GM21367 (cell line): ENCODE data around the gene GABRA4.

Experiments
- ATAC-seq: cut with Tn5 transposase; IDR thresholded peaks from one replicate; pipeline ENCODE4 v1.9.1; 2021; ENCODE audit not compliant: unreplicated experiment

GABRA4 gene

DNA sequence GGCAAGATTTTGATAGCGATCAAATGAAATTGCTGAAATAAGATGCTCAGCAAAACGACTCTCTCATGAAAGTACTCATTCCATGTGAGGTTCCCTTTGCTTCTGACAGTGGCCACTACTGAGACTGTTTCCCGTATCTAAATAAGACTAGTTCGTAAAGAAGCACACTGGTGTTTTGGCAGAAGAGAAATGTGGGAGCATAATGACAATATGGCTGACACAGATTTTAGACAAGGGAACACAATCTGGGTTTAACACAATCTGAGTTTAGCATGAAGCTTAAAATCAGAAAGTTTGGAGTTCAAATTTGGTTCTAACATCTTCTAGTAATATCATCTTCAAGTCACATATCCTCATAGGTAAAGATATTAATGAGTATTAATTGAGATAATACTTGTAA lies 13.7 kb downstream of the GABRA4 start:
- ATAC-seq, result no peak

DNA sequence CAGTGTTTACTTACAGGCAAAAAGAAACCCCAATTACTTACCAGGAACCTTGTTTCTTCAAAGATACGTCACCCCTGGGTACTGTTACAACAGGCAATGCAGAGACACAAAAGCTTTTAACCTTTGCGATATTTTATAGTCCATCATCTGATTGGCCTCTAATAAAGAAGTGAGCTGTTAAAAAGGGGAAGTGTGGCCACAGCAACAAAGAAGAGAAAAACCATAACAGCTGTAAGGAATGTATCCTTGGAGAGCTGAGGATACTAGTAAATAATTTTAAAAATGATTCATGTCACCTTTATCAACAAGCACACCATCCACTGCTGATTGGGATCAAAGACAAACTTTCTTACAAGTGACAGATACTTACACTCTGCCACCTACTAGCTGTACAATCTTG lies 14.1 kb downstream of the GABRA4 start:
- no peak for ATAC-seq

DNA sequence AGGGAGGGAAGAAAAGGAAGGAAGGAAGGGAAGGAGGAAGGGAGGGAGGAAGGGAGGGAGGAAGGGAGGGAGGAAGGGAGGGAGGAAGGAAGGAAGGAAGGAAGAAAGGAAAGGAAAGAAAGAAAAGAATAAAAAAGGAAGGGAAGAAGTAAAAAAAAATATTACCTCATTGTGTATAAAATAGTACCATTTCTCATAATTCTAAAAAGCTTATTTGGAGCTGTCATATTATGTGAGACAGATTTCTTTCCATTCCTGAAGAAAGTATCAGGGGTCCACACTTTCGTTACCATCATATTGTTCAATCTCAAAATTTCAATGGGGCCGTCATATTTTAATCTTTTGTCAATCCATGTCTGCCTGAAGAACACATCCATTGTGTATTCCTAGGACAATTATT lies 16.1 kb downstream of the GABRA4 start:
- no peak for ATAC-seq

DNA sequence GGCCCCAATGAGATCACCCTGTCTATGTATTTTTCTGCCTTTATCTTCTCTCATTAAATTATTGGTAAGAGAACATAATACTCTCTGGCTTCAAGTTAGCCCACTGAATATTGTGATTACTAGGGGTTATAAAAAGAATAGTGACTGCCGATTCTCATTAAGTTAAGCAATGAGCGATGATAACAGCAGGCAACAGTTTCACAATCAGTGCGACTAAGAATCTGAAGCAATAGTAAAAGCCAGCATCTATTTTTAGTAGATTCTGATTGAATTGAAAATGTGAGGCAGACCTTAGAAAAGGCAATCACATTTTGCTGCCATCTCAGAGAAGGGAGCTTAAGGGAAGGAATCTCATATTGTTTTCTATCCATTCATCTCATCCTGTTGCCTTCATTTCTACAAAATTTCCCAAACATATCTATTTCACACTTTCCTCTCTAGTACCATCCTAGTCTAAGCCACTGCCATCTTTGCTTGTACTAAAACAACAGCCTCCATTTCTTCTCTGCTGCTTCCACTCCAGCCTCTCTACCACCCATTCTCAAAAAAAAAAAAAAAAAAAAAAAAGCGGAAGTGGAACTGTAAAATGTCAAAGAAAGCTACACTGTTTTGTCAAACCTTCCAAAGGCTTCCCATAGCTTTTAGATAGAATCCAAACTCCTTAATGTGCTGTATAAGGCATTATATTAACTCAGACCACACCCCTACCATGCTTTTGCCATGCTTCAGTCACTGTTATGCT lies 17.4 kb downstream of the GABRA4 start:
- ATAC-seq, result peak; percentile 67

DNA sequence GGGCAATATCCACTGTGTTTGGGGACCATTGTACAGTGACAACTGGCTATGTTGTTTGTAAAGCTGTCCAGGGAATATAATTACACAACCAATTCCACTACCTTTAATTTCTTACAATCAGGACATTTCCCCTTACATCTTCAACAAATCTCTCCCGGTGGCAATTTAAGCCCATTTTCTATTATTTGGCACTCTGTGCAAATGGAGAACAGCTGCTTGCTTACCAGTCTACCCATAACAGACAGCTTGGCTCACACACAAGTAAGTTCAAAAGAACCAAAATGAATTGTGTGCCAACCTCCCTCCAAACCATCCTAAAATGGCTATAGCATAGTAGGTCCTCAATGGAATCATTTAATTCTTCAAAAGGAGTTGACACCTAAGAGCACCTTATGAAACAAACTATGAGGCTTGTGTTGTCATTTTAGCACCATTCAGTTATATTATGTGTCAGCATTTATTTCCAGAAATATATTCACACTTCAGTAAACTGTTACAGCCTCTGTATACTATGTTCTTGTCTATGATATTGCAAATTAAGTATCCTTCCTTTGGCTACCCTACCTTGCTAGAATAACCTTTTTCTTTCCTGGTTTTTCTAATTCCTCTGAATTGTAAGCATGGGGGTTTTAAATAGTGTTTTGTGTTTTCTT lies 18.4 kb downstream of the GABRA4 start:
- no peak for ATAC-seq

DNA sequence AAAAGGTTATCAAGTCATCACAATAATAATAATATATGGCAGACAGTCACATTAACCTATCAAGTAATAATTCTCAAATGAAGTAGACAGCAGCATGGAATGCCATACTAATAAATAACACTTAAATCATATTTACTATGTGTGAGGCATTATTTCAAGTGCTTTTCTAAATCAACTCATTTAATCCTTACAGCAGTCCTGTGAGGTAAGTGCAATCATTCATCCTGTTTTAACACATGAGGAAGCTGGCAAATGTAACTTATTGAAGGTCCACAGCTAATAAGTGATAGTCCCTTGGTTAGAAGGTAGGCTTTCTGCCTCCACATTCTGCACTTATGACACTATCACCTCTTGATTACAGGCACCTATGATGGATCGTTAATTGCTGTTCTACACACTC lies 24.5 kb downstream of the GABRA4 start:
- ATAC-seq, result no peak

DNA sequence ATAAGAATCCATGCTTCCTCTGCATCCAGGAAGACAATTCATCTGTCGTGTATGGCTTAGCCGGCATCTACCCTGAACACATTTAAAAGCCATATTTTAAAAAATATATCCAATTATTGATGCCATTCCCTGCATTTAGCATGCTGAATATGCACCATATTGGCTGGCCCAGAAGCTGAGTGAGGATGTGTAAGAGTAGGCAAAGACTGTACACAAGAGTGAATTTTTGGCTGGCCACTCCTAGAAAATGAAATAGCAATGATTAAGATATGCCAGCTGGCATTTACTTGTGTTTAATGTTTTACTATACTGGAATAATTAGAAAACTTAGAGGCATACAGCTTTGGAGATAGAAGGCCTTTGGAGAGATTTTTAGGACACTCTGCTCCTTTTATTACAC lies 25.8 kb downstream of the GABRA4 start:
- no peak for ATAC-seq

DNA sequence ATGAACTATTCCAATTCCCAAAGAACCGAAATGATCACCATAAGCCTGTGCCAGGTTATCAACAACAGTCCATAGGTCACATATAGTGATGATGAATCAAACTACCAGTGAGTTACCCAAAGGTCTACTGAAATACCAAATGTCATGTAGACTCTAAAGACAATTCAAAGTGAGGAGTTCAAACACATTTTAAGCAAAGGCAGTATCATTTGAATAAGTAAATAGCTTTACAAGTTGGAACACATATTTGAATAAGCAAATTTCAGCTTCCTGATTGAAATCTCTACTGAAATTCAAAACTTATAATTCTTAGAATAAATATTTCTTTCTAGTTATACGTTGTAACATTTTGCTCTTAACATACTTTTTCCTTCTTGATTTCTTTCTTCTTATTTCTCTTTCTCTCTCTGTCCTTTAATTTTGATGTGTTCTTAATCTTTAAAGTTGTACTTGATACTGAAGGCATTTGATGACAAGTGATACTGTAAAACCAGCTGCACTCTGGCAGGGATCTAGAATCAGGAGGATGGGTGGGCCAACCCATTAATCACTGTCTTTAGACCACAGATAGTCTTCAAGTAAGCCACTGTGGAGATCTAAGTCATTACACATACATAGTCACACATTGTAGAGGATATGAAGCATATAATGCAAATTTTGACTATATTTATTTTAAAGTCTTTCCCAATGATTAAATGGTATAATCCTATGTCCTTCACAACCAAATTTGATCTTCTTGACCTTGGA lies 34.5 kb downstream of the GABRA4 start:
- no peak for ATAC-seq

DNA sequence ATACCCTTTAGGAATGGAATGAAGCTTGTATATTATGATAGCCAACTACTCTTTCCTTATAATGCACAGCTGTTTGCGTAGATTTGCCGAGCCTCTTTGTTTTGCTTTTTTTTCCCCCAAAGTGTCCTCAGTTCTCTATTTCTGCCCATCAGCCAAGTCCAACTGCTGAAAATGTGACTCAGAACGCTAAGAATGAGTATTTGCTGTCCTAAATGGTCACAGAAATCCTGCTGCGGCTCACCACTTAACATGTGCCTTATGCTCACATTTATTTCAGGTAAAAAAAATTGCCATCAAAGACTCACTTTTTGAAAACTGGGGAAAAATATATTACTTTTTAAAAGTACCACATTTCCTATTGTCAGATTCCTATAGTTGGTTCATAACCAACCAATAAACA lies 36.9 kb downstream of the GABRA4 start:
- no peak for ATAC-seq

DNA sequence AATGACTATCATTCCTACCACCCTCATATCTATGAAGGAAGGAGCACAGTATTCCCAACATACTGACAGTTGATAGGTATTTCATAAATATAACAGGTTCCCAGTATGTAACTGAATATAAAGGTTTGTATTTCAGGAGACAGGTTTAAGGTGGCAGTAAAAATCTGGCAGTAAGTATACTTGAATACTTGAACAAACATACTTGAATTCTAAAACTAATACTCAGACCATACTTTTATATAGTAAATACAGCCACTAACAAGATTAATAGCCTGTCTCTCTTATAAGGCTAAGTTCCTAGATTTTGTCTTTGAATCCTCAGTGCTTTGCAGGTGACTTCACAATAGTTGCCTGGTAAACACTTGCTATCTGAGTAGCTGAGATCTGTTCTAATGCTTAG lies 37.8 kb downstream of the GABRA4 start:
- no peak for ATAC-seq

DNA sequence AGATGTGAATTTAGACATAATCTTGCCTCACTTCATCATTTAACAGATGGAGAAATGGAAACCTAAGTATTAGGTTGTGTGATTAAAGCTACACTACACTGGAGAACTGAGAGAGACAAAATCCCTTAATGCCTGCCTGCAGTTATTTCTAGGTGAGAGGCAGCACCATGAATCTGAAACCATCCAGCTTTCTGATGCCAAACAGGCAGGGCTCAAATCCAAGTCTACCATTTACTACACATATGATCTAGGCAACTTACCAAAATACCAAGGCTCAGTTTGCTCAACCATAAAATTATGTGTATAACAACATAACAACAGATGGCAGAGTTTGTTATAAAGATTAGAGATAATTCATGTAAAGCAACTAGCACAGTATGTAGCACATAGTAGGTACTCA lies 38.7 kb downstream of the GABRA4 start:
- ATAC-seq, result no peak

DNA sequence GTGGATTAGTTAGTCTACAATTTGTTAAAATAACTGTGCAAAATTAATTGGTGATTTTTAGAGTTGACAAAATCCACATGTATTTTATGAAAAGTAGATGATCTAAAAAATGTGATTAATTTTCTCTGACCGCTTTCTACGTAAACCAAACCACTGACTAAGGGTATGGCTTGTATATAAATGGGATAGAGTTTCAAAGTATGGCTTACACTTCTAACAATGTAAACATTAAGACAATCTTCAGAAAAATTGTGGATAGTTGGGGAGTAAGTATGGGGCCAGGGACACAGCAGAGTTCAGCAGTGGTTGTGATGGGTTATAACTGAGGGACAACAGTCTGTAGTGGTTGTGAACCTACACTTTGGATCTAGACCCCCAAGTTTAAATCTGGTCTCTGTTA lies 39.8 kb downstream of the GABRA4 start:
- ATAC-seq, result no peak

DNA sequence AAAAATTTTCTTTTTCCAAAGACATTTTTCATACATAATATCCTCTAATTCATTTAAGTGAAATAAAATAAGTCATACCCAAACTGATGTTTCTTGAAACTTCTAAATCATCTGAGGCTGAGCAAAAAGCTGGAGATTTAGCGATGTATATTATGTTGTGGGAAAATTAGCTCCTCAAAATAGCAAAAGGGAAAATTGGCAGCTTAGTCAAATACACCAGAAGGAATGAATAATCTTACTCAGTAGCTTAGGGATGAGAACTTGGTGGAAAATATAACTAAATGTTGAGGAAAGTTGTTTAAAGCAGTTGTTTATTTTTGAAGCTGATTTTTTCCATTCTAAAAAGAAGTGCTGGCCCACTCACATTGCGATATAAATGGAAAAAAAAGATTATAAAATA lies 40.9 kb downstream of the GABRA4 start:
- no peak for ATAC-seq

DNA sequence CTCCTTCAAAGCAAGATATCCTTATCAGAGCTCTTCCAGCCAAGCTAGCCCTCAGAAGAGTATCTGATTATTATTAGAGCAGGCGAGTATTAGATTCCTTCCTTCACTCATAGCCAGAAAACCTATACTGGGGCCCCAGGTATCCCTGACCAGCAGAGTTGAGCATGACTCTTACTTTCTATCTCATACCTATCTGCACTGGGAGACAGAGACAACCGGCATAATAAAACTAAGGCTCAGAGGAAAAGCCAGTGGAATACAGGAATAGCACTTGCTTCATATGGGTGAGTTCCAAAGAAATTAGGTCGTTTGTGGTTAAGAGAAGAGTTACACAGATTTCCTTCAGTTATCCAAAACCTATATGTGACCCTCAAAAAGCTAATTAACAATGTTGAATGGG lies 42.6 kb downstream of the GABRA4 start:
- no peak for ATAC-seq

DNA sequence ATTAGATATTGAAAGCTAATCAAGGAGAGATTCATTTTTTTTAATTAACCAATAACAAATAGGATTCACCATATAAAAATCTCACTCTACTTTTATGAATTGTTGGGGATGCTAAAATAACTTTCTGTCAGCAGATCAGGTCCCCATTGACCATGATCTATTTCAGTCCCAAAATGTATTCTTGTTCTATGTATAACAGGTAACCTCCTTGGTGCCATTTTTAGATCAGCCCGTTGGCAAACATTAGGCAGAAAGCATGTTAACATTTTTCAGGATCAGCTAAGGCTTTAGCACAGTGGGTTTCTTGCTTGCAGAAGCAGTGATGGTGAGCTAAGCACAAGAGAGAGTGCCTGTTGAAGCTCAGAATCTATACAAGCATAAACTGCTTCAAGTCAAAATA lies 43.6 kb downstream of the GABRA4 start:
- no peak for ATAC-seq

DNA sequence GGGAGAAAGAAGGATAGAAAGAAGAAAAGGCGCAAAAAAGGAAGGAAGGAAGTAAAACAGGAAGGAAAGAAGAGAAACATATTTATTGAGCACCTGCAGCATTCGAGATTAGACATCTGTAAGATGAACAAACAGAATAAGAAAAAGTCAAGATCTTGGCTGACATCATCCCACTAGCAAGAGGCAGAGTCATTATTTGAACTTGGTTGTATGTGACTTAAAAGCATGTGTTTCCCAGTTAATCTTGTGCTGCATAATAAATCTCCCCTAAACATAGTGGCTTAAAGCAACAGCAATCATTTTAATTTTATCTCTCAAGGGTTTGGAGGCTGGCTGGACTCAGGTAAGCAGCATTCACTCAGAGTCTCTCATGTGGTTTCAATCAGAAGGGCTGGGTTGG lies 45.8 kb downstream of the GABRA4 start:
- ATAC-seq, result no peak

DNA sequence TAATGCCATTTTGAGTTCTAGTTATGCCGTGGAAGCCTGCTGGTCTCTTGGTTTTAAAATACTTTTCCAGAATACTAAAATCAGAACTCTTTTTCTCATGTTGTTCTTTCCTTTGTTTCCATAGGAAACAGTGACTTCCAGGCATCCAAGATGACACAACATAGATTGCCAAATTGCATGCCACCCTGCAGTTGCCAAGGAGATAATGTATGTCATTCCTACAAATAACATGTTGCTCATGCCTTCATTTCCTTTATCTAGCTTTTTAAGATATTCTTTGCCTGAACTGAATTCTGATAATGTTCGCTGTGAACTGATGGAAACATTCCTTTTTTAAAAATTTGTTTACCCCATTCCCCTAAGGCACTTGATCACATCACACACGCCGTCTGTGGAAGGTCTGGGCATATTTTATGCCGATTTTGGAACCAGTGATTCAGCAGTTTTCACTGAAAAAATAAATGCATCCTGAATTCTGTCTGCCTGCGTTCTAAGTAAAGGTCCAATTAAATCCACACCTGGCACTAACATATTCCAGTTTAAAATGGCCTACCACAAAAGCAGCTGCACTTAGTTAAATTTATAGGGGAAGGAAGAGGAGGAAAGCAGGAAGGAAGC lies 46.4 kb downstream of the GABRA4 start:
- ATAC-seq, result no peak

DNA sequence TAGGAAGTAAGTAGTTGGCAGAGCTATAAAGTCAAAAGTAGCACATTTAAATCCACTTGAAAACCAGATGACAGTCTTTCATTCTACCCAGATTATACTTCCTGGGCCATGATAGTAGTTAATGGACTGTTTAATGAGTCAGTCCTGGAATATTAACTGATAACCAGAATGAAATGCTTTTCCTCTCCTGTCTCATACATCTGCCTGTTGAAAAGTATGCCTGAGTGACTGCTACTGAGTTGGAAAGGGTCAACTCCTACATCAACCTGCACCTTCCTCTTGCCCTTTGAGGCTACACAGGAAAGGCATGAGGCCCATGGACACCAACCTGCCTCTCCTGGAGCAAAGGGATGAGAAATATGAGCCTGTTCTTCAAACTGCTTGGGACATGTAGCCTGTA lies 48.3 kb downstream of the GABRA4 start:
- no peak for ATAC-seq

DNA sequence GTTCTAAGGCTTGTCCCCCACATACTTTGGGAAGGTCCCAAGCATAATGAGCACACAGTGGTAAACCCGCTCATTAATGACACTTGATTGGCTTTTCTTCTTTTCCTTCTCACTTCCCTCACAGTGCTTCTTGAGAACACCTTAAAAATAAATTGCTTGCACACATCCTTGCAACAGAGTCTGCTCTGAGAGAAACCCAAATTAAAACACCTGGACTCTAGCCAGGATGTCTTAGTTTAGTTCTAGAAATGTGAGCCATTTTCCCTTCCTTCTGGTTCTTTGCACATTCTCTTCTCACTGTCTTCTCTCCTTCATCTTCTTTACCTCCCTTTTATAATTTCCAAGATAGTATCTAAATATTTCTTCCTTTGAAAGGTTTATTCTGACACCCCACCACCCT lies 49.0 kb downstream of the GABRA4 start:
- no peak for ATAC-seq

DNA sequence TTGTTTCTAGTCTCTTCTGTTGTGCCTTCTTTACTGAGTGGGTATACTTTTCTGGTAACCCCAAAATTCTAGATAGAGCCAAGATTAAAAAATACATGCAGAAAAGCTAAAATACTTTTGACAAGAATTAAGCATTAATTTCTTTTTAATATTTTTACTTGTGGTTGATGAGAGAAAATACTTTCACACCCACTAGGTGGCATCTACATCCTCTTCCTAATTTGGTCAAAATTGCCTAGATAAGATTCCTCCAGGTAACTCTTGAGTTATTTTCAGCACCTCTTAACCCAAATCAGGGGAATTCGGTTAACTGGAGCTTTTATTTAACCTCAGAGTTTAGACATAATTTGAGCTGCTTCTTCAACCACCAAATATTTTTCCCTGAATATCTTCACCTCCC lies 55.9 kb downstream of the GABRA4 start:
- no peak for ATAC-seq

DNA sequence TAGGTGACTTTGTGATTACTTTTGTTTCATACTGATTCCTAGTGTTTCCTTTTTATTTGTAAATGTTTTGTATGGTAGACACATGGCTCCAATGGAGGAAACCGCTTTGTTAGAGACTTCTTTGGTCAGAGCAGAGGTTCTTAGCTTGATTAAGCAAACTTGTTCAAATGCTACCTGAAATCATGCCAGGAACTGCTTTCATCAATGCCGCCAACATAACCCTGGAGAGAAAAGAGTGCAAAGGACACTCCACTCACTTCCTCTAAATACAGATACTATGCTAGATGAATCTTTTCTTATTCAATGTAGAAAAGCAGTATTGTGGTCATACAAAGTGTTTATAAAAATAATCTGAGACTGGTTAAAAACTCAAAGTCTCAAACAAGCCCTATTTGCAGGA lies 58.7 kb downstream of the GABRA4 start:
- no peak for ATAC-seq

DNA sequence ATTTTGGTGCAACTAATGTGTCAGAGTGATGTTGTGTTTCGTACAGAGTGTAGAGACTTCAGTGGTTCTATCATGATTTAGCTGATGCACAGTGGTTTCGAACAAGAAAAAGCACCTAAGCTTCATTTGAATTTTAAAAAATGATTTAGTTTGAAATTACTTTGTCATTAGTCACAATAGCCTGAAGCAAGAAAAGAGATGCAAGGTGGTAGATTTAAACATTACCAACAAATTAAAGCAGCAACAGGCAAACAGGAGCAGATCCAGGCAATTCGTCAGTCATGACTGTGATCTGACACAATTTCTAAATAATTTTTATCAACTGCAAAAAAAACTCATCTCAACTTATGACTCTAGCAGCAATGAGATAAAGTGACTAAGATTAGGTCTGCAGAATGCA lies 59.7 kb downstream of the GABRA4 start:
- ATAC-seq, result no peak
